AG09319 (cell line): ENCODE results near the gene ADK.
"Not testable (repeated sequence)": the region's sequence is repeated elsewhere in the genome, so short reads cannot be mapped to it uniquely, and the experiment has no call there.

Experiments used
- DNase-seq: peaks from one replicate; pipeline ENCODE4 v3.0.0-alpha.2; 2010; ENCODE audit warnings: low read depth; ENCODE audit errors: extremely low read depth
- CTCF ChIP-seq: IDR thresholded peaks from 2 replicates; pipeline ENCODE4 v1.5.1; 2011; ENCODE audit warnings: low read depth, mild to moderate bottlenecking, inconsistent platforms, low read length, moderate library complexity

The ADK gene

GRCh38 chr10:74460812-74461211, 309.8 kb downstream of the ADK start:
- TF ChIP-seq CTCF = no peak
- no peak for DNase-seq

GRCh38 chr10:74474022-74474713, 323.1 kb downstream of the ADK start:
- TF ChIP-seq CTCF = no peak
- no peak for DNase-seq

GRCh38 chr10:74476162-74476706, 325.2 kb downstream of the ADK start:
- not testable (repeated sequence) for DNase-seq

- TF ChIP-seq CTCF = no peak
- DNase-seq = no peak
These were observed 329.8 kb downstream of the ADK start for GRCh38 chr10:74480778-74481177.

- TF ChIP-seq CTCF = no peak
- DNase-seq = no peak
These were observed 332.3 kb downstream of the ADK start for GRCh38 chr10:74483356-74483755.

GRCh38 chr10:74485283-74485682, 334.3 kb downstream of the ADK start:
- DNase-seq = no peak
- TF ChIP-seq CTCF = no peak

GRCh38 chr10:74486659-74487058, 335.6 kb downstream of the ADK start:
- DNase-seq = no peak
- no peak for TF ChIP-seq CTCF

GRCh38 chr10:74488907-74489306, 337.9 kb downstream of the ADK start:
- no peak for TF ChIP-seq CTCF
- no peak for DNase-seq
